HCT116 (cell line): ENCODE measurements around the gene GOSR1. TPM values are rescaled to one million over a fixed set of nuclear protein-coding genes. Genes with fewer than 3 reads are reported as not detected.

ENCODE experiments used
- ATAC-seq: fragments of 200-7000 bp; cut with Tn5 transposase; 2 replicates; pipeline ENCODE4 v1.9.1; 2020; ENCODE audit warnings: mild to moderate bottlenecking, moderate library complexity
- BruUV-seq: library from RNA; stranded (reverse); fragments of 400-500 nt; replicated peaks from 2 replicates; lab custom pipeline; 2021; lab: Mats Ljungman, UMichigan
- CTCF ChIA-PET: fragments of 300-600 bp; sonication (Branson Sonifier 250); formaldehyde crosslinking; loops from one replicate; lab custom pipeline; 2021; ENCODE audit warnings: antibody characterized with exemption; lab: Charles Lee
- POLR2A ChIA-PET: fragments of 300-600, 350-600 bp; sonication (Branson Sonifier 250); formaldehyde crosslinking; loops from one replicate; lab custom pipeline; 2021; ENCODE audit warnings: antibody characterized with exemption; lab: Charles Lee
- RAD21 ChIA-PET, 2 experiments: fragments of 300-600 bp; sonication (Branson Sonifier 250); formaldehyde crosslinking; loops; one replicate each; lab custom pipeline; 2023; ENCODE audit warnings: low total read pairs in 2 of 2; ENCODE audit not compliant: uncharacterized antibody in 2 of 2, unreplicated experiment in 2 of 2, low non-redundant PET in 1 of 2; lab: Charles Lee
- DNase-seq: peaks from one replicate; pipeline ENCODE4 v3.0.0-alpha.2; 2010; ENCODE audit warnings: low read depth, low spot score
- H2AFZ ChIP-seq: fragments of 200-600 bp; shearing (Covaris generic), sonication (generic); 2 replicates; pipeline ENCODE4 v1.6.1; 2017; ENCODE audit warnings: low read depth, mixed run types, mixed read lengths, antibody characterized with exemption, low read length; ENCODE audit not compliant: poor library complexity, severe bottlenecking
- H3K27ac ChIP-seq: 2 replicates; pipeline ENCODE4 v1.5.1; 2012; ENCODE audit warnings: low read depth, low read length
- H3K27me3 ChIP-seq: fragments of 200-600 bp; sonication (generic); 2 replicates; pipeline ENCODE4 v1.6.1; 2016; ENCODE audit warnings: mixed run types, low read length, mixed read lengths; ENCODE audit not compliant: insufficient read depth
- H3K36me3 ChIP-seq, 2 experiments: fragments of 200-500 bp in 1 of 2; fragments of 200-600 bp in 1 of 2; sonication (Bioruptor generic) in 1 of 2; sonication (generic) in 1 of 2; 2 replicates each; pipeline versions ENCODE4 v1.5.1 to v1.6.1; 2014 to 2016; ENCODE audit warnings: low read length in 2 of 2, inconsistent platforms in 1 of 2, mixed read lengths in 1 of 2, mixed run types in 1 of 2; ENCODE audit not compliant: insufficient read depth in 2 of 2, control insufficient read depth in 1 of 2
- H3K4me1 ChIP-seq, 2 experiments: fragments of 200-600 bp in 1 of 2; sonication (generic) in 1 of 2; 2 replicates each; pipeline versions ENCODE4 v1.5.1 to v1.6.1; 2012 to 2017; ENCODE audit warnings: low read length in 2 of 2, inconsistent platforms in 1 of 2, mild to moderate bottlenecking in 1 of 2, mixed read lengths in 1 of 2, mixed run types in 1 of 2, moderate library complexity in 1 of 2; ENCODE audit not compliant: insufficient read depth in 2 of 2, control insufficient read depth in 1 of 2
- H3K4me2 ChIP-seq: fragments of 200-600 bp; sonication (generic); 2 replicates; pipeline ENCODE4 v1.6.1; 2017; ENCODE audit warnings: mixed run types, low read length, mixed read lengths
- H3K4me3 ChIP-seq, 2 experiments: fragments of 200-600 bp in 1 of 2; sonication (generic) in 1 of 2; replicated peaks in 1 of 2; 2 replicates each; pipeline ENCODE4 v1.5.1; 2011 to 2016; ENCODE audit warnings: low read length in 2 of 2, control low read depth in 1 of 2, low read depth in 1 of 2, mild to moderate bottlenecking in 1 of 2, mixed read lengths in 1 of 2, mixed run types in 1 of 2
- H3K79me2 ChIP-seq: fragments of 200-600 bp; sonication (generic); 2 replicates; pipeline ENCODE4 v1.6.1; 2017; ENCODE audit warnings: mild to moderate bottlenecking, mixed run types, low read length, moderate library complexity, mixed read lengths; ENCODE audit not compliant: insufficient read depth
- H3K9ac ChIP-seq: fragments of 200-600 bp; sonication (generic); 2 replicates; pipeline ENCODE4 v1.6.1; 2016; ENCODE audit warnings: low read length, mixed read lengths
- H3K9me2 ChIP-seq: fragments of 200-600 bp; sonication (generic), shearing (Covaris generic); 2 replicates; pipeline ENCODE4 v1.6.1; 2017; ENCODE audit warnings: mixed run types, mild to moderate bottlenecking, moderate library complexity; ENCODE audit not compliant: insufficient read depth
- H3K9me3 ChIP-seq, 2 experiments: fragments of 200-500 bp in 1 of 2; fragments of 200-600 bp in 1 of 2; sonication (Bioruptor generic) in 1 of 2; sonication (generic) in 1 of 2; 2 replicates each; pipeline ENCODE4 v1.6.1; 2014 to 2017; ENCODE audit warnings: low read length in 2 of 2, mixed read lengths in 2 of 2, inconsistent platforms in 1 of 2, low read depth in 1 of 2, mild to moderate bottlenecking in 1 of 2, mixed run types in 1 of 2, moderate library complexity in 1 of 2; ENCODE audit not compliant: control insufficient read depth in 1 of 2, insufficient read depth in 1 of 2
- H4K20me1 ChIP-seq: fragments of 200-600 bp; sonication (generic), shearing (Covaris generic); 2 replicates; pipeline ENCODE4 v1.6.1; 2017; ENCODE audit warnings: mixed run types, mild to moderate bottlenecking, moderate library complexity; ENCODE audit not compliant: insufficient read depth
- EGR1 ChIP-seq: IDR thresholded peaks from 2 replicates; pipeline ENCODE4 v1.6.1; 2012; ENCODE audit warnings: low read depth
- ELF1 ChIP-seq: IDR thresholded peaks from 2 replicates; pipeline ENCODE4 v1.6.1; 2012; ENCODE audit warnings: low read depth, borderline replicate concordance
- EZH2 ChIP-seq: fragments of 200-600 bp; sonication (generic); IDR thresholded peaks from 2 replicates; pipeline ENCODE4 v1.6.1; 2017; ENCODE audit warnings: antibody characterized with exemption, mixed run types
- JUND ChIP-seq: IDR thresholded peaks from 2 replicates; pipeline ENCODE4 v1.6.1; 2012
- POLR2A ChIP-seq: IDR thresholded peaks from 2 replicates; pipeline ENCODE4 v1.7.0; 2011; ENCODE audit warnings: borderline replicate concordance; ENCODE audit not compliant: insufficient read depth, insufficient read length; ENCODE audit errors: extremely low read depth
- RAD21 ChIP-seq: IDR thresholded peaks from 2 replicates; pipeline ENCODE4 v1.6.1; 2012; ENCODE audit warnings: low read depth, mild to moderate bottlenecking
- SIN3A ChIP-seq: IDR thresholded peaks from 2 replicates; pipeline ENCODE4 v1.6.1; 2012; ENCODE audit warnings: low read depth
- SRF ChIP-seq: IDR thresholded peaks from 2 replicates; pipeline ENCODE4 v1.6.1; 2012; ENCODE audit warnings: low read depth
- ZNF274 ChIP-seq: fragments of 200-500 bp; sonication (Bioruptor generic); IDR thresholded peaks from 2 replicates; pipeline ENCODE4 v1.6.1; 2014; ENCODE audit warnings: mild to moderate bottlenecking, low read depth, low read length, inconsistent platforms
- intact Hi-C: fragments of 100-400 bp; cut with micrococcal nuclease; formaldehyde crosslinking; loops from 2 replicates; pipeline ENCODE4 v1.10.0; 2022
- total RNA-seq: library from RNA; stranded (reverse); gene quantifications from one replicate; pipeline ENCODE4 v1.2.1, GENCODE V29; 2021; ENCODE audit not compliant: unreplicated experiment
- TF ChIP-seq, protein P1 (sequence below): IDR thresholded peaks from 2 replicates; pipeline ENCODE4 v1.6.1; 2011; ENCODE audit warnings: mild to moderate bottlenecking, low read length, moderate library complexity; ENCODE audit not compliant: insufficient replicate concordance; ENCODE audit errors: extremely low read depth
- TF ChIP-seq, protein P2 (sequence below), 3 experiments: fragments of 200-600 bp in 1 of 3; sonication (generic) in 1 of 3; IDR thresholded peaks in 2 of 3; conservative IDR thresholded peaks in 1 of 3; 2 replicates each; pipeline ENCODE4 v1.5.1; 2012 to 2017; ENCODE audit warnings: low read depth in 2 of 3, low read length in 2 of 3, antibody characterized with exemption in 1 of 3, borderline replicate concordance in 1 of 3, control low read depth in 1 of 3, mild to moderate bottlenecking in 1 of 3, mixed read lengths in 1 of 3, mixed run types in 1 of 3, moderate library complexity in 1 of 3; ENCODE audit not compliant: insufficient read depth in 1 of 3

GOSR1 gene
- total RNA-seq, 1 experiment from 2014 or later, result 48.8 TPM

GRCh38 chr17:30554839-30555751 lies 77.9 kb downstream of the GOSR1 start:
- ChIA-PET RAD21 (no interaction called here), POLR2A (no interaction called here), CTCF (no interaction called here)
- DNase-seq, result peak; percentile 10
- Histone ChIP-seq H3K79me2 (no peaks in the 10 kb centered on the region), H3K36me3 (no peaks in the 10 kb centered on the region), H3K27ac (no peak overlapping the region; the same call in 1 of the 2 replicates), H3K9ac (no peak overlapping the region), H3K4me2 (no peak overlapping the region), H3K9me3 (no peaks in the 10 kb centered on the region), H3K27me3 (no peaks in the 10 kb centered on the region), H3K4me1 (peaks cover 12 to 20% of the 10 kb centered on the region in 2 experiments), H3K9me2 (no peaks in the 10 kb centered on the region), H2AFZ (no peak overlapping the region), H3K4me3 (no peak overlapping the region), H4K20me1 (no peaks in the 10 kb centered on the region)
- TF ChIP-seq EGR1, result no peak
- TF ChIP-seq, protein P1, sequence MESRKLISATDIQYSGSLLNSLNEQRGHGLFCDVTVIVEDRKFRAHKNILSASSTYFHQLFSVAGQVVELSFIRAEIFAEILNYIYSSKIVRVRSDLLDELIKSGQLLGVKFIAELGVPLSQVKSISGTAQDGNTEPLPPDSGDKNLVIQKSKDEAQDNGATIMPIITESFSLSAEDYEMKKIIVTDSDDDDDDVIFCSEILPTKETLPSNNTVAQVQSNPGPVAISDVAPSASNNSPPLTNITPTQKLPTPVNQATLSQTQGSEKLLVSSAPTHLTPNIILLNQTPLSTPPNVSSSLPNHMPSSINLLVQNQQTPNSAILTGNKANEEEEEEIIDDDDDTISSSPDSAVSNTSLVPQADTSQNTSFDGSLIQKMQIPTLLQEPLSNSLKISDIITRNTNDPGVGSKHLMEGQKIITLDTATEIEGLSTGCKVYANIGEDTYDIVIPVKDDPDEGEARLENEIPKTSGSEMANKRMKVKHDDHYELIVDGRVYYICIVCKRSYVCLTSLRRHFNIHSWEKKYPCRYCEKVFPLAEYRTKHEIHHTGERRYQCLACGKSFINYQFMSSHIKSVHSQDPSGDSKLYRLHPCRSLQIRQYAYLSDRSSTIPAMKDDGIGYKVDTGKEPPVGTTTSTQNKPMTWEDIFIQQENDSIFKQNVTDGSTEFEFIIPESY, result no peak
- TF ChIP-seq SIN3A, result no peak
- TF ChIP-seq POLR2A, result no peak
- no peak for TF ChIP-seq ZNF274
- TF ChIP-seq ELF1, result no peak
- no peak for TF ChIP-seq EZH2
- TF ChIP-seq, protein P2, sequence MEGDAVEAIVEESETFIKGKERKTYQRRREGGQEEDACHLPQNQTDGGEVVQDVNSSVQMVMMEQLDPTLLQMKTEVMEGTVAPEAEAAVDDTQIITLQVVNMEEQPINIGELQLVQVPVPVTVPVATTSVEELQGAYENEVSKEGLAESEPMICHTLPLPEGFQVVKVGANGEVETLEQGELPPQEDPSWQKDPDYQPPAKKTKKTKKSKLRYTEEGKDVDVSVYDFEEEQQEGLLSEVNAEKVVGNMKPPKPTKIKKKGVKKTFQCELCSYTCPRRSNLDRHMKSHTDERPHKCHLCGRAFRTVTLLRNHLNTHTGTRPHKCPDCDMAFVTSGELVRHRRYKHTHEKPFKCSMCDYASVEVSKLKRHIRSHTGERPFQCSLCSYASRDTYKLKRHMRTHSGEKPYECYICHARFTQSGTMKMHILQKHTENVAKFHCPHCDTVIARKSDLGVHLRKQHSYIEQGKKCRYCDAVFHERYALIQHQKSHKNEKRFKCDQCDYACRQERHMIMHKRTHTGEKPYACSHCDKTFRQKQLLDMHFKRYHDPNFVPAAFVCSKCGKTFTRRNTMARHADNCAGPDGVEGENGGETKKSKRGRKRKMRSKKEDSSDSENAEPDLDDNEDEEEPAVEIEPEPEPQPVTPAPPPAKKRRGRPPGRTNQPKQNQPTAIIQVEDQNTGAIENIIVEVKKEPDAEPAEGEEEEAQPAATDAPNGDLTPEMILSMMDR (IDR thresholded peaks at IDR 0.05 in 2 of 3, conservative IDR thresholded peaks at IDR 0.05 in 1 of 3; ENCODE audit: borderline replicate concordance in 1 of 3, insufficient read depth in 1 of 3, low read depth in 2 of 3, low read length in 2 of 3), result peak; percentile 40 to 76 (median 42); a peak in 5 of 6 replicates
- no peak for TF ChIP-seq JUND
- peak; percentile 76 for TF ChIP-seq RAD21
- TF ChIP-seq SRF, result no peak
- intact Hi-C loops, result loop anchor here (2.0 to 5.0 kb wide), 3 partner anchors 78 to 453 kb away; partner anchors contain the start of gene GOSR1
- BruUV-seq, result no TSS peak
- peak; percentile 78 for ATAC-seq
